Spleen (tissue), 11 donors: ENCODE data around the gene SLC16A2. TPM values are rescaled to one million over a fixed set of nuclear protein-coding genes. Genes with fewer than 3 reads are reported as not detected.

Experiments used
- DNase-seq: peaks from one replicate; pipeline ENCODE4 v3.0.0-alpha.2; 2020
- H3K27ac ChIP-seq, 8 donors: fragments of 200-600 bp; sonication (generic) in 7 of 8; 1 replicate in 4 of 8; 2 replicates in 4 of 8; pipeline versions ENCODE4 v1.5.0 to v1.8.0; 2016 to 2021; ENCODE audit warnings: inconsistent platforms in 4 of 8, mild to moderate bottlenecking in 4 of 8, moderate library complexity in 1 of 8
- H3K27me3 ChIP-seq, 7 donors: fragments of 200-600 bp; sonication (generic) in 6 of 7; replicated peaks in 1 of 7; 1 replicate in 4 of 7; 2 replicates in 3 of 7; pipeline versions ENCODE4 v1.5.0 to v1.8.0; 2016 to 2021; ENCODE audit warnings: inconsistent platforms in 3 of 7, mild to moderate bottlenecking in 1 of 7
- H3K36me3 ChIP-seq, 6 donors: fragments of 200-600 bp; sonication (generic) in 5 of 6; 1 replicate in 4 of 6; 2 replicates in 2 of 6; pipeline versions ENCODE4 v1.5.0 to v1.8.0; 2016 to 2021; ENCODE audit warnings: inconsistent platforms in 2 of 6
- H3K4me1 ChIP-seq, 6 donors: fragments of 200-600 bp; sonication (generic) in 5 of 6; 1 replicate in 3 of 6; 2 replicates in 3 of 6; pipeline versions ENCODE4 v1.5.0 to v1.8.0; 2016 to 2021; ENCODE audit warnings: inconsistent platforms in 3 of 6
- H3K4me3 ChIP-seq, 8 donors: fragments of 200-600 bp; sonication (generic) in 7 of 8; 1 replicate in 4 of 8; 2 replicates in 4 of 8; pipeline versions ENCODE4 v1.5.0 to v1.8.0; 2016 to 2021; ENCODE audit warnings: inconsistent platforms in 4 of 8, mild to moderate bottlenecking in 4 of 8, moderate library complexity in 2 of 8
- H3K9me3 ChIP-seq, 8 donors: fragments of 200-600 bp; sonication (generic) in 7 of 8; 1 replicate in 4 of 8; 2 replicates in 4 of 8; pipeline versions ENCODE4 v1.5.0 to v1.8.0; 2016 to 2021; ENCODE audit warnings: inconsistent platforms in 4 of 8
- CTCF ChIP-seq, 11 experiments: fragments of 200-600 bp in 7 of 11; fragments of 450-650 bp in 4 of 11; sonication (generic) in 4 of 11; IDR thresholded peaks in 8 of 11; conservative IDR thresholded peaks in 3 of 11; 1 replicate in 7 of 11; 2 replicates in 4 of 11; pipeline versions ENCODE4 v1.4.0 to v1.8.0; 2016 to 2021; ENCODE audit warnings: antibody characterized with exemption in 11 of 11, inconsistent platforms in 4 of 11, mild to moderate bottlenecking in 1 of 11
- POLR2A ChIP-seq, 3 donors: fragments of 450-650 bp; IDR thresholded peaks; one replicate each; pipeline ENCODE4 v1.5.1; 2017; ENCODE audit warnings: antibody characterized with exemption in 3 of 3, mild to moderate bottlenecking in 1 of 3
- POLR2AphosphoS5 ChIP-seq, 3 donors: sonication (generic); formaldehyde crosslinking; IDR thresholded peaks; one replicate each; pipeline ENCODE4 v1.5.1; 2017; ENCODE audit warnings: antibody characterized with exemption in 3 of 3
- WGBS, 5 donors: extraction: QIAGEN DNeasy Blood & Tissue Kit in 3 of 5; methylation state at CpG; one replicate each; pipeline versions ENCODE4 v1.1.5 to v1.1.7; 2013 to 2018; 5-methylcytosine and 5-hydroxymethylcytosine counted together
- intact Hi-C: fragments of 100-400 bp; cut with DNase I; formaldehyde crosslinking; loops from one replicate; pipeline ENCODE4 v1.15.0; 2023; ENCODE audit warnings: low total_unique reads
- polyA plus RNA-seq, 3 donors: library from polyadenylated mRNA; stranded (reverse); fragments of 200-250 nt; gene quantifications; one replicate each; pipeline ENCODE4 v1.2.1, GENCODE V29; 2013
- total RNA-seq, 7 donors: library from RNA; depleted of rRNA in 3 of 7; stranded (reverse); fragments of >200 nt in 3 of 7; fragmentation: NEBNext Ultra II Directional in 4 of 7; extraction: Animal tissue kit (Norgen Biotek cat#: 25700) in 4 of 7; gene quantifications; one replicate each; pipeline versions ENCODE4 v1.1.0 to v1.2.1, GENCODE V29; 2016 to 2021
- donor health status: healthy with polysubstance abuse.
- donor health status: DM: no; HTN: no; CAD: no; lungs with moderate emphysema.
- donor health status: DM: no; HTN: no; CAD: no.
- donor health status: Bipolar disorder and iron deficiency.
- donor health status: healthy.
- donor health status: DM: no; HTN: no; CAD: no.
- donor health status: DM: yes; HTN: yes; CAD: no.

The SLC16A2 gene
- total and polyA plus RNA-seq, 10 donors, result 0.41 to 4.4 (median 3.1) TPM

- H3K27me3 ChIP-seq, result no peaks in the 10 kb centered on the region
- no peak for TF ChIP-seq POLR2A (IDR thresholded peaks at IDR 0.05)
- no peak for TF ChIP-seq POLR2AphosphoS5 (IDR thresholded peaks at IDR 0.05)
- no peak for TF ChIP-seq CTCF (IDR thresholded peaks at IDR 0.05 in 8 of 11, conservative IDR thresholded peaks at IDR 0.05 in 3 of 11)
- intact Hi-C loops, result no loop called here
- WGBS, 5 donors, result 50 to 90% (median 63%) methylated on average over 1 of the region's 1 CpG
- H3K4me1 ChIP-seq, result no peaks in the 10 kb centered on the region
- no peak for DNase-seq
- H3K27ac ChIP-seq, result no peak overlapping the region
- H3K36me3 ChIP-seq, result no peaks in the 10 kb centered on the region
- H3K4me3 ChIP-seq, result no peak overlapping the region
- no peaks in the 10 kb centered on the region for H3K9me3 ChIP-seq
Measured at GRCh38 chrX:74408304-74408703, 13.0 kb upstream of the SLC16A2 start.

- WGBS, 5 donors, result 1 to 66% (median 12%) methylated on average over 6 to 20 of the region's 20 CpGs
- H3K27me3 ChIP-seq, result peaks cover 0 to 59% (median 16%) of the 10 kb centered on the region in 7 donors
- no peaks in the 10 kb centered on the region for H3K9me3 ChIP-seq
- H3K36me3 ChIP-seq, result no peaks in the 10 kb centered on the region
- DNase-seq, result no peak
- H3K4me1 ChIP-seq, result peaks cover 0 to 31% (median 9%) of the 10 kb centered on the region in 6 donors
- H3K4me3 ChIP-seq, result peak overlapping the region; percentile 25 to 68 (median 36)
- H3K27ac ChIP-seq, result peak overlapping the region in 7 of 8 donors; percentile 65 to 83 (median 79)
- TF ChIP-seq POLR2A (IDR thresholded peaks at IDR 0.05) (no peak), POLR2AphosphoS5 (IDR thresholded peaks at IDR 0.05) (no peak), CTCF (IDR thresholded peaks at IDR 0.05 in 8 of 11, conservative IDR thresholded peaks at IDR 0.05 in 3 of 11) (no peak)
- intact Hi-C loops, result no loop called here
Measured at GRCh38 chrX:74419864-74420195, 1.5 kb upstream of the SLC16A2 start.

- 1 to 46% (median 21%) methylated on average over 10 to 54 of the region's 54 CpGs; no CpG with 5 or more reads in 1 of the 5 donors for WGBS, 5 donors
- Histone ChIP-seq H3K36me3 (no peaks in the 10 kb centered on the region), H3K27ac (peak overlapping the region; percentile 2 to 83 (median 77)), H3K9me3 (no peaks in the 10 kb centered on the region), H3K27me3 (peaks cover 0 to 59% (median 16%) of the 10 kb centered on the region in 7 donors), H3K4me1 (peaks cover 0 to 31% (median 9%) of the 10 kb centered on the region in 6 donors), H3K4me3 (peak overlapping the region; percentile 25 to 68 (median 36))
- intact Hi-C loops, result no loop called here
- DNase-seq, result peak; percentile 82
- TF ChIP-seq POLR2A (IDR thresholded peaks at IDR 0.05), result no peak
- peak in 2 of 3 donors; percentile 50 to 62 for TF ChIP-seq POLR2AphosphoS5 (IDR thresholded peaks at IDR 0.05)
- no peak for TF ChIP-seq CTCF (IDR thresholded peaks at IDR 0.05 in 8 of 11, conservative IDR thresholded peaks at IDR 0.05 in 3 of 11)
Measured at GRCh38 chrX:74420196-74421035, 877 bp upstream of the SLC16A2 start.

GRCh38 chrX:74421740-74422352 is 553 bp downstream of the SLC16A2 start:
- peak overlapping the region; percentile 25 to 68 (median 36) for H3K4me3 ChIP-seq

More at GRCh38 chrX:74421740-74422352, 553 bp downstream of the SLC16A2 start:
- Histone ChIP-seq H3K36me3 (no peaks in the 10 kb centered on the region), H3K9me3 (no peaks in the 10 kb centered on the region), H3K27ac (peak overlapping the region in 4 of 8 donors; percentile 75 to 83 (median 82)), H3K27me3 (peaks cover 0 to 59% (median 16%) of the 10 kb centered on the region in 7 donors), H3K4me1 (peaks cover 0 to 31% (median 9%) of the 10 kb centered on the region in 6 donors)
- intact Hi-C loops, result no loop called here
- no peak for TF ChIP-seq CTCF (IDR thresholded peaks at IDR 0.05 in 8 of 11, conservative IDR thresholded peaks at IDR 0.05 in 3 of 11)
- TF ChIP-seq POLR2A (IDR thresholded peaks at IDR 0.05), result no peak
- TF ChIP-seq POLR2AphosphoS5 (IDR thresholded peaks at IDR 0.05), result no peak
- 1 to 30% (median 8%) methylated on average over 12 to 46 of the region's 46 CpGs for WGBS, 5 donors
- DNase-seq, result no peak
